Measurements from ENCODE around the gene PPP3CA.

- TF ChIP-seq CTCF (conservative IDR thresholded peaks at IDR 0.05 in 1 of 2, IDR thresholded peaks at IDR 0.05 in 1 of 2; ENCODE audit: low read depth in 1 of 2, low read length in 2 of 2) (no peak), EZH2 (IDR thresholded peaks at IDR 0.05; ENCODE audit: low read length, missing control alignments) (no peak)
Measured at GRCh38 chr4:101264993-101265815, 82.1 kb downstream of the PPP3CA start.
